Kidney (tissue), 14 donors: Measurements from ENCODE around the gene PARS2. TPM values are rescaled to one million over a fixed set of nuclear protein-coding genes. Genes with fewer than 3 reads are reported as not detected.

ENCODE experiments used
- DNase-seq, 5 donors: peaks; one replicate each; pipeline ENCODE4 v3.0.0-alpha.2; 2013 to 2020
- FAIRE-seq: peaks from 2 replicates; lab custom pipeline; 2012; peaks lifted over from hg19 to GRCh38; lab: Jason Lieb, UNC
- H3K27ac ChIP-seq, 2 donors: one replicate each; pipeline ENCODE4 v1.7.0; 2013; ENCODE audit warnings: low read depth in 2 of 2, low read length in 2 of 2, inconsistent platforms in 1 of 2
- H3K27me3 ChIP-seq: one replicate; pipeline ENCODE4 v1.7.1; 2013; ENCODE audit warnings: low read length, inconsistent platforms; ENCODE audit not compliant: control insufficient read depth, insufficient read depth
- H3K36me3 ChIP-seq, 3 donors: one replicate each; pipeline versions ENCODE4 v1.7.0 to v1.7.1; 2013; ENCODE audit warnings: low read length in 3 of 3, control low read depth in 1 of 3, inconsistent platforms in 1 of 3; ENCODE audit not compliant: insufficient read depth in 3 of 3, control insufficient read depth in 2 of 3
- H3K4me1 ChIP-seq, 3 donors: one replicate each; pipeline versions ENCODE4 v1.7.0 to v1.7.1; 2013; ENCODE audit warnings: low read length in 3 of 3, inconsistent platforms in 1 of 3, low read depth in 1 of 3; ENCODE audit not compliant: control insufficient read depth in 2 of 3, insufficient read depth in 2 of 3
- H3K4me3 ChIP-seq, 3 donors: one replicate each; pipeline versions ENCODE4 v1.7.0 to v1.8.1; 2013; ENCODE audit warnings: low read length in 3 of 3, control low read depth in 1 of 3, inconsistent platforms in 1 of 3
- H3K9ac ChIP-seq, 3 donors: one replicate each; pipeline versions ENCODE4 v1.7.0 to v1.7.1; 2013; ENCODE audit warnings: low read length in 3 of 3, control low read depth in 1 of 3, inconsistent platforms in 1 of 3
- H3K9me3 ChIP-seq, 3 donors: one replicate each; pipeline versions ENCODE4 v1.7.0 to v1.7.1; 2013; ENCODE audit warnings: low read length in 3 of 3, control low read depth in 1 of 3, inconsistent platforms in 1 of 3; ENCODE audit not compliant: control insufficient read depth in 2 of 3, insufficient read depth in 1 of 3
- CTCF ChIP-seq: IDR thresholded peaks from 3 replicates; pipeline ENCODE4 v1.5.1; 2012; ENCODE audit warnings: mild to moderate bottlenecking, moderate library complexity, borderline replicate concordance; ENCODE audit not compliant: insufficient read depth; ENCODE audit errors: extremely low read depth
- intact Hi-C: fragments of 100-400 bp; cut with DNase I; formaldehyde crosslinking; loops from one replicate; pipeline ENCODE4 v1.11.1; 2022
- polyA plus RNA-seq: library from polyadenylated mRNA; stranded (reverse); fragments of 350-450 nt; fragmentation: Illumina TruSeq; extraction: RNeasy Lipid Tissue Mini Kit (QIAGEN cat#74804); gene quantifications from one replicate; pipeline ENCODE4 v1.2.3, GENCODE V29; 2014; ENCODE audit warnings: low read depth, low replicate concordance; ENCODE audit not compliant: insufficient read depth
- total RNA-seq: library from RNA; stranded (reverse); fragmentation: NEBNext Ultra II Directional; extraction: Animal tissue kit (Norgen Biotek cat#: 25700); gene quantifications from one replicate; pipeline ENCODE4 v1.2.1, GENCODE V29; 2021
- donor health status: control.
- donor health status: control.
- donor health status: control.
- donor health status: control.
- donor health status: control.
- donor health status: DM: yes; HTN: yes; CAD: no.
- donor health status: Normal renal cell carcinoma (clear cell type).

The PARS2 gene
- total and polyA plus RNA-seq, 2 donors from 2014 or later, result 7.1 to 7.2 TPM

- intact Hi-C loops, result no loop called here
- H3K27me3 ChIP-seq, result no peaks in the 10 kb centered on the region
- no peak overlapping the region for H3K27ac ChIP-seq
- H3K36me3 ChIP-seq, result peaks cover 7 to 36% (median 24%) of the 10 kb centered on the region in 3 donors
- H3K9ac ChIP-seq, result no peak overlapping the region
- no peak for TF ChIP-seq CTCF
- no peak for FAIRE-seq
- H3K4me1 ChIP-seq, result no peaks in the 10 kb centered on the region
- H3K4me3 ChIP-seq, result no peak overlapping the region
- no peaks in the 10 kb centered on the region for H3K9me3 ChIP-seq
- no peak for DNase-seq
These were observed 26.1 kb downstream of the PARS2 start for GRCh38 chr1:54738244-54738643.

GRCh38 chr1:54736685-54737084, 27.6 kb downstream of the PARS2 start:
- H3K27me3 ChIP-seq, result no peaks in the 10 kb centered on the region
- no peaks in the 10 kb centered on the region for H3K9me3 ChIP-seq
- intact Hi-C loops, result no loop called here
- no peak overlapping the region for H3K9ac ChIP-seq
- FAIRE-seq (no peak), DNase-seq (no peak)
- TF ChIP-seq CTCF, result no peak
- H3K27ac ChIP-seq, result no peak overlapping the region
- H3K4me3 ChIP-seq, result no peak overlapping the region
- H3K4me1 ChIP-seq, result no peaks in the 10 kb centered on the region
- peaks cover 7 to 30% (median 24%) of the 10 kb centered on the region in 3 donors for H3K36me3 ChIP-seq

GRCh38 chr1:54728027-54728426, 36.3 kb downstream of the PARS2 start:
- Histone ChIP-seq H3K27me3 (no peaks in the 10 kb centered on the region), H3K4me3 (no peak overlapping the region), H3K36me3 (peaks cover 20 to 41% (median 22%) of the 10 kb centered on the region in 3 donors), H3K9me3 (peaks cover 0 to 5% (median 4%) of the 10 kb centered on the region in 3 donors), H3K27ac (no peak overlapping the region), H3K4me1 (no peaks in the 10 kb centered on the region), H3K9ac (no peak overlapping the region)
- DNase-seq (no peak), FAIRE-seq (no peak)
- intact Hi-C loops, result no loop called here
- TF ChIP-seq CTCF, result no peak

GRCh38 chr1:54724771-54725170, 39.6 kb downstream of the PARS2 start:
- Histone ChIP-seq H3K9me3 (peaks cover 0 to 5% (median 4%) of the 10 kb centered on the region in 3 donors), H3K36me3 (peaks cover 16 to 41% (median 19%) of the 10 kb centered on the region in 3 donors), H3K27ac (no peak overlapping the region), H3K9ac (no peak overlapping the region), H3K4me3 (no peak overlapping the region), H3K4me1 (no peaks in the 10 kb centered on the region), H3K27me3 (no peaks in the 10 kb centered on the region)
- no peak for FAIRE-seq
- TF ChIP-seq CTCF, result no peak
- no peak for DNase-seq
- intact Hi-C loops, result no loop called here
